ENCODE measurements around the gene FGGY.

DNA sequence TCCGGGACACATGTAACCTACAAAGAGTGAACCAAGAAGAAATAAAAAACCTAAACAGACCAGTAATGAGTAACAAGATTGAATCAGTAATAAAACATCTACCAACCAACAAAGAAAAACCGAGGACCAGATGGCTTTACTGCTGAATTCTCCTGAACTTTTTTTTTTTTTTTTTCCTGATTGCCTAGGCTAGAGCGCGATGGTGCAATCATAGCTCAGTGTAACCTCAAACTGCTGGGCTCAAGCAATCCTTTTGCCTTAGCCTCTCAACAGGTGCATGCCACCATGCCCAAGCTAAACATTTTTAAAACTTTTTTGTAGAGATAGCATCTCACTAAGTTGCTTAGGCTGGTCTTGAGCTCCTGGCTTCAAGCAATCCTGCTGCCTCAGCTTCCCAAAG is 11.2 kb upstream of the FGGY start:
- TF ChIP-seq POLR2A (IDR thresholded peaks at IDR 0.05; ENCODE audit: extremely low read depth, insufficient read length), result no peak
- TF ChIP-seq, protein P1, sequence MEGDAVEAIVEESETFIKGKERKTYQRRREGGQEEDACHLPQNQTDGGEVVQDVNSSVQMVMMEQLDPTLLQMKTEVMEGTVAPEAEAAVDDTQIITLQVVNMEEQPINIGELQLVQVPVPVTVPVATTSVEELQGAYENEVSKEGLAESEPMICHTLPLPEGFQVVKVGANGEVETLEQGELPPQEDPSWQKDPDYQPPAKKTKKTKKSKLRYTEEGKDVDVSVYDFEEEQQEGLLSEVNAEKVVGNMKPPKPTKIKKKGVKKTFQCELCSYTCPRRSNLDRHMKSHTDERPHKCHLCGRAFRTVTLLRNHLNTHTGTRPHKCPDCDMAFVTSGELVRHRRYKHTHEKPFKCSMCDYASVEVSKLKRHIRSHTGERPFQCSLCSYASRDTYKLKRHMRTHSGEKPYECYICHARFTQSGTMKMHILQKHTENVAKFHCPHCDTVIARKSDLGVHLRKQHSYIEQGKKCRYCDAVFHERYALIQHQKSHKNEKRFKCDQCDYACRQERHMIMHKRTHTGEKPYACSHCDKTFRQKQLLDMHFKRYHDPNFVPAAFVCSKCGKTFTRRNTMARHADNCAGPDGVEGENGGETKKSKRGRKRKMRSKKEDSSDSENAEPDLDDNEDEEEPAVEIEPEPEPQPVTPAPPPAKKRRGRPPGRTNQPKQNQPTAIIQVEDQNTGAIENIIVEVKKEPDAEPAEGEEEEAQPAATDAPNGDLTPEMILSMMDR (IDR thresholded peaks at IDR 0.05; ENCODE audit: low read depth, low read length), result no peak
